OCI-LY1 (cell line): Measurements from ENCODE around the gene INTS12.

Experiments used
- CTCF ChIP-seq: fragments of 200-600 bp; sonication (generic), shearing (Covaris generic); IDR thresholded peaks from 2 replicates; pipeline ENCODE4 v1.5.1; 2017; ENCODE audit warnings: mild to moderate bottlenecking, antibody characterized with exemption, low read length, moderate library complexity, mixed read lengths
- EZH2 ChIP-seq: fragments of 200-600 bp; sonication (generic), shearing (Covaris generic); IDR thresholded peaks from 2 replicates; pipeline ENCODE4 v1.8.0; 2017; ENCODE audit warnings: borderline replicate concordance, mixed run types, mild to moderate bottlenecking, antibody characterized with exemption, low read length, moderate library complexity, mixed read lengths

- TF ChIP-seq CTCF (no peak), EZH2 (no peak)
These were observed 1.6 kb upstream of the INTS12 start for GRCh38 chr4:105710012-105710600.
